Gastrocnemius medialis (tissue), 4 donors: ENCODE results near the gene RAB3IL1. TPM values are rescaled to one million over a fixed set of nuclear protein-coding genes. Genes with fewer than 3 reads are reported as not detected.
"Not testable (repeated sequence)": the region's sequence is repeated elsewhere in the genome, so short reads cannot be mapped to it uniquely, and the experiment has no call there.

Experiments used
- ATAC-seq, 2 donors: fragments of 150-250 bp; one replicate each; pipeline ENCODE4 v1.9.1; 2016
- DNase-seq, 2 donors: peaks; one replicate each; pipeline ENCODE4 v3.0.0-alpha.2; 2019
- H3K27ac ChIP-seq, 4 donors: fragments of 200-600 bp; sonication (generic); 1 replicate in 1 of 4; 2 replicates in 3 of 4; pipeline ENCODE4 v1.5.1; 2016 to 2018; ENCODE audit warnings: mild to moderate bottlenecking in 2 of 4, moderate library complexity in 1 of 4
- H3K27me3 ChIP-seq, 3 donors: fragments of 200-600 bp; sonication (generic) in 2 of 3; 1 replicate in 1 of 3; 2 replicates in 2 of 3; pipeline versions ENCODE4 v1.5.1 to v1.6.0; 2016 to 2019; ENCODE audit warnings: mild to moderate bottlenecking in 1 of 3, moderate library complexity in 1 of 3
- H3K36me3 ChIP-seq, 2 donors: fragments of 200-600 bp; sonication (generic) in 1 of 2; one replicate each; pipeline ENCODE4 v1.5.1; 2017 to 2018
- H3K4me1 ChIP-seq, 2 donors: fragments of 200-600 bp; sonication (generic) in 1 of 2; one replicate each; pipeline ENCODE4 v1.5.1; 2016 to 2017; ENCODE audit warnings: mild to moderate bottlenecking in 2 of 2
- H3K4me3 ChIP-seq, 4 donors: fragments of 200-600 bp; sonication (generic) in 3 of 4; 1 replicate in 1 of 4; 2 replicates in 3 of 4; pipeline ENCODE4 v1.5.1; 2016 to 2019; ENCODE audit warnings: mild to moderate bottlenecking in 2 of 4
- H3K9me3 ChIP-seq, 3 donors: fragments of 200-600 bp; sonication (generic) in 2 of 3; 1 replicate in 1 of 3; 2 replicates in 2 of 3; pipeline ENCODE4 v1.5.1; 2016 to 2019
- POLR2A ChIP-seq, 2 donors: fragments of 450-650 bp; IDR thresholded peaks; one replicate each; pipeline ENCODE4 v1.6.1; 2017; ENCODE audit warnings: antibody characterized with exemption in 2 of 2, mild to moderate bottlenecking in 2 of 2, moderate library complexity in 2 of 2
- in situ Hi-C, 4 donors: fragments of 200-750 bp; cut with MboI; loops; one replicate each; pipeline versions ENCODE4 v1.15.0 to v1.8.0; 2017; ENCODE audit warnings: low sequenced_read_pairs in 4 of 4
- intact Hi-C: fragments of 100-400 bp; cut with DNase I; formaldehyde crosslinking; loops from one replicate; pipeline ENCODE4 v1.15.1; 2023; ENCODE audit warnings: low total_unique reads
- total RNA-seq, 4 donors: library from RNA; depleted of rRNA; stranded (reverse); fragments of >200 nt; gene quantifications; one replicate each; pipeline versions ENCODE4 v1.1.0 to v1.2.3, GENCODE V29; 2016
- TF ChIP-seq, protein P1 (sequence below), 5 experiments: fragments of 450-650 bp in 3 of 5; fragments of 200-600 bp in 2 of 5; sonication (generic) in 2 of 5; IDR thresholded peaks in 4 of 5; conservative IDR thresholded peaks in 1 of 5; 1 replicate in 4 of 5; 2 replicates in 1 of 5; pipeline ENCODE4 v1.5.1; 2016 to 2019; ENCODE audit warnings: antibody characterized with exemption in 5 of 5, mild to moderate bottlenecking in 3 of 5, moderate library complexity in 3 of 5

Gene RAB3IL1, protein sequence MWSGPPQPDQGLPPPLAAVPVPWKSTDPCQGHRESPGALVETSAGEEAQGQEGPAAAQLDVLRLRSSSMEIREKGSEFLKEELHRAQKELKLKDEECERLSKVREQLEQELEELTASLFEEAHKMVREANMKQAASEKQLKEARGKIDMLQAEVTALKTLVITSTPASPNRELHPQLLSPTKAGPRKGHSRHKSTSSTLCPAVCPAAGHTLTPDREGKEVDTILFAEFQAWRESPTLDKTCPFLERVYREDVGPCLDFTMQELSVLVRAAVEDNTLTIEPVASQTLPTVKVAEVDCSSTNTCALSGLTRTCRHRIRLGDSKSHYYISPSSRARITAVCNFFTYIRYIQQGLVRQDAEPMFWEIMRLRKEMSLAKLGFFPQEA
- total RNA-seq: 1 to 10 TPM; 3.9 to 5.4 (median 4.9) TPM

DNA sequence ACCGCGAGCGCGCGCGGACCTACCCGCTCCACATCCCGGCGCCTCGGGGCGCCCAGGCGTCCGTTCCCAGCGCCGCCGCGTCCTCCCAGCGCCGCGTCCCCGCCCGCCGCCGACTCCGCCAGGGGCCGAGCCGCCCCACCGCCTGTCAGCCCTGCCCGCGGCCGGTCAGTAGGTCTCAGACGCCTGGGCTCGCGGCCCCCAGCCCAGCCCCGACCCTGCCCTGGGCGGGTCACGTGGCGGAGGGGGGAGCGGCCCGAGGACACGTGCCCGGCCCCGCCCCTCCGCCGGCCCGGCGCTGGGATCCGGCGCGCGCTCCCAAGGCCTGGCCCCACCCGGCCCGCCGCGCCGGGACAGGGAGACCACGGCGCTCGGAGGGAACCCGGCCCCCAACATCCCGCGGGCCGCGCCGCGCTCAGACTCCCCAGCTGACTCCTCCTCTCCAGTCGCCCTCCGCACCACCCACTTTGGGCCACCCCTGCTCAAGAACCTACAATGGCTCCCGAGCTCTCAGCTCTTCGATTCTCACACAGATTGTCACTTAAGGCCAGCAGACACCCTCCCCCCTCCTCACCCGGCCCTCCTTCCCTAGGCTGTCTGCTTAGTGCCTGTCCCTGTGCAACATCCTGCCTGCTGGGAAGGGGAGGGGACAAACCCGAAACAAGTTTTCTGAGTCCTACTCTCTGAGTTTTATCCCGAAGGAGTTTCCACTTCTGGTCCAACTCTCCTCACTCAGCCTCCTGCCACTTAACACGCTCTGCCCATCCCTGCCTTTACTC lies at the start of gene RAB3IL1:
RAB3IL1 (minus strand) TSS at position 233 of the 776 bp plus-strand sequence; CDS start at position 34, 199 bp downstream.
- Histone ChIP-seq H3K27ac (peak within 1 kb of the TSS; percentile 63 to 77 (median 68)), H3K4me3 (peak within 1 kb of the TSS; percentile 52 to 65 (median 55)), H3K27me3 (peaks cover 14 to 21% (median 16%) of the 10 kb centered on the region in 3 donors), H3K9me3 (no peaks in the 10 kb centered on the region), H3K4me1 (peaks cover 0 to 10% of the 10 kb centered on the region in 2 donors), H3K36me3 (no peaks in the 10 kb centered on the region)
- peak; percentile 55 to 78 for ATAC-seq
- TF ChIP-seq, protein P1, sequence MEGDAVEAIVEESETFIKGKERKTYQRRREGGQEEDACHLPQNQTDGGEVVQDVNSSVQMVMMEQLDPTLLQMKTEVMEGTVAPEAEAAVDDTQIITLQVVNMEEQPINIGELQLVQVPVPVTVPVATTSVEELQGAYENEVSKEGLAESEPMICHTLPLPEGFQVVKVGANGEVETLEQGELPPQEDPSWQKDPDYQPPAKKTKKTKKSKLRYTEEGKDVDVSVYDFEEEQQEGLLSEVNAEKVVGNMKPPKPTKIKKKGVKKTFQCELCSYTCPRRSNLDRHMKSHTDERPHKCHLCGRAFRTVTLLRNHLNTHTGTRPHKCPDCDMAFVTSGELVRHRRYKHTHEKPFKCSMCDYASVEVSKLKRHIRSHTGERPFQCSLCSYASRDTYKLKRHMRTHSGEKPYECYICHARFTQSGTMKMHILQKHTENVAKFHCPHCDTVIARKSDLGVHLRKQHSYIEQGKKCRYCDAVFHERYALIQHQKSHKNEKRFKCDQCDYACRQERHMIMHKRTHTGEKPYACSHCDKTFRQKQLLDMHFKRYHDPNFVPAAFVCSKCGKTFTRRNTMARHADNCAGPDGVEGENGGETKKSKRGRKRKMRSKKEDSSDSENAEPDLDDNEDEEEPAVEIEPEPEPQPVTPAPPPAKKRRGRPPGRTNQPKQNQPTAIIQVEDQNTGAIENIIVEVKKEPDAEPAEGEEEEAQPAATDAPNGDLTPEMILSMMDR (IDR thresholded peaks at IDR 0.05 in 4 of 5, conservative IDR thresholded peaks at IDR 0.05 in 1 of 5): peak in 1 of 5 experiments; percentile 10
- TF ChIP-seq POLR2A (IDR thresholded peaks at IDR 0.05): peak; percentile 50 to 53
- in situ Hi-C loops: no loop called here
- intact Hi-C loops: no loop called here
- DNase-seq: peak; percentile 45 to 52

DNA sequence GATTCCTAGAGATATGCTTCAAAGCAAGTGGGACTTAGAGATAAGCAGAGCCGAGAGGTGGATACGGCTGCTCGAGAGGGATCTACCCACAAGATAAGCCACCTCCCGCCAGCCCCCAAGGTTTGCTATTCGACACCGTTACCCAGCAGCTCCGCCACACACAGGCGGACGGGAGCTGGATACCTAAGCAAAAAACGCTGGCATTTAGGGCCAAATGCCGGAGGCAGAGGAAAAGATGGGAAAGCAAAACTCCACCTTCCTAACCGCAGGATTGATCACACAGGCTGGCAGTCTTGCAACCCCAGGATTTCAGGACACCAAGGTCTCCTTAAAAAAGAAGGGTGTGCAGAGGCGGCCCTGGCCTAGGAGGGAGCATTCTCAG lies 49.4 kb upstream of the RAB3IL1 start:
- H3K9me3 ChIP-seq: no peaks in the 10 kb centered on the region
- no peak for ATAC-seq
- intact Hi-C loops: loop anchor here (1.0 to 10.0 kb wide), 3 partner anchors 75 to 272 kb away; partner anchors contain the start of genes FADS3, FEN1 and TMEM258
- no peak for DNase-seq
- H3K27ac ChIP-seq: peak overlapping the region; percentile 93 to 100 (median 99)
- H3K4me1 ChIP-seq: peaks cover 56 to 66% of the 10 kb centered on the region in 2 donors
- in situ Hi-C loops: no loop called here
- peak overlapping the region; percentile 83 to 94 (median 91) for H3K4me3 ChIP-seq
- no peaks in the 10 kb centered on the region for H3K27me3 ChIP-seq
- peaks cover 0 to 27% of the 10 kb centered on the region in 2 donors for H3K36me3 ChIP-seq
- TF ChIP-seq, protein P1 (IDR thresholded peaks at IDR 0.05 in 4 of 5, conservative IDR thresholded peaks at IDR 0.05 in 1 of 5): no peak
- no peak for TF ChIP-seq POLR2A (IDR thresholded peaks at IDR 0.05)

DNA sequence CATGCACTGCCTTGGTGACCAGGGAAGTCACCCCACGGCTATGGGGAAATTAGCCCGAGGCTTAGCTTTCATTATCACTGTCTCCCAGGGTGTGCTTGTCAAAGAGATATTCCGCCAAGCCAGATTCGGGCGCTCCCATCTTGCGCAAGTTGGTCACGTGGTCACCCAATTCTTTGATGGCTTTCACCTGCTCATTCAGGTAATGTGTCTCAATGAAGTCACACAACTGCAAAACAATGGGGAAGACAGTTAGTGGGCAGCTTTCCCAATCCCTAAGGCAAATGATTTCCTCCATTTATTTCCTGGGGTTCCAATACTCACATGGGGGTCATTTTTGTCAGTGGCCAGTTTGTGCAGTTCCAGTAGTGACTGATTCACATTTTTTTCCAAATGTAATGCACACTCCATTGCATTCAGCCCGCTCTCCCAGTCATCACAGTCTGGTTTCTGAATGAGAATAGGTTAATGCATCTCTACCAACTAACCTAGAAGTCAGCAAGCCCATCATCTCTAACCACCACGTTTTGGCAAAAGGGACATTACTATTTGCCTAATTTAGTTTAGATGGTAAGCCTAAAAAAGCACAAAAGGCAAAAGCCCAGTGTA lies 47.4 kb upstream of the RAB3IL1 start:
- H3K9me3 ChIP-seq, H3K27me3 ChIP-seq, DNase-seq, ATAC-seq, in situ Hi-C loops: not testable (repeated sequence)
- Histone ChIP-seq H3K4me3 (peak overlapping the region; percentile 83 to 94 (median 91)), H3K4me1 (peaks cover 47 to 58% of the 10 kb centered on the region in 2 donors), H3K36me3 (peaks cover 0 to 27% of the 10 kb centered on the region in 2 donors), H3K27ac (peak overlapping the region; percentile 93 to 100 (median 99))
- intact Hi-C loops: loop anchor here (5.0 to 10.0 kb wide), 2 partner anchors 172 to 270 kb away; partner anchors contain the start of genes FEN1 and TMEM258

DNA sequence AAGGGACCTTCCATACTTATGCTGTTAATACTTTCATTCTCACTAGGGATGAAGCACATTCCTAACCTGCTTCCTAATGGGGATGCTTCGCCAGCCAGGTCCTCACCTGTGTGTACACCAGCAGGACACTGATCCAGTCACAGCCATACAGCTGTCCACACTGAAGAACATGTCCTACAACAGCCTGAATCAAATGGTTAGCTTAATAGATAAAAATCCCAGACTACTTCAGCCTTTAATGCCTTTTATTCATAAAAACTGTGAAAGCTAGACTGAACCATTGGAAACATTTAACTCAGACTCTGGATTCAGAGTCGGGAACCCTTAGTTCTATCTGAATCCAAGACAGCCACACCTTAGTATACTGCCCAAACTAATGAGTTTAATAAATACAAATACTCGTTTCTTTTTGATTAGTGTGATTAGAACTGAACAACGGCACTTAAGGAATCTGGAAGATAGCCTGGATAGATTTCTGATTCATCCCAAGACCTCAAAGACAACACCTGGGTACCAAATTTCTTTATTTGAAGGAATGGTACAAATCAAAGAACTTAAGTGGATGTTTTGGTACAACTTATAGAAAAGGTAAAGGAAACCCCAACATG lies 46.8 kb upstream of the RAB3IL1 start:
- DNase-seq (no peak), ATAC-seq (no peak)
- H3K4me3 ChIP-seq: peak overlapping the region in 3 of 4 donors; percentile 83 to 92 (median 90)
- intact Hi-C loops (loop anchor here (10.0 kb wide), 1 partner anchor 269 kb away; no protein-coding TSS in a partner anchor), in situ Hi-C loops (no loop called here)
- no peaks in the 10 kb centered on the region for H3K9me3 ChIP-seq
- no peaks in the 10 kb centered on the region for H3K27me3 ChIP-seq
- H3K27ac ChIP-seq: peak overlapping the region; percentile 93 to 100 (median 99)
- TF ChIP-seq, protein P1 (IDR thresholded peaks at IDR 0.05 in 4 of 5, conservative IDR thresholded peaks at IDR 0.05 in 1 of 5): no peak
- TF ChIP-seq POLR2A (IDR thresholded peaks at IDR 0.05): no peak
- H3K4me1 ChIP-seq: peaks cover 45 to 52% of the 10 kb centered on the region in 2 donors
- H3K36me3 ChIP-seq: peaks cover 0 to 27% of the 10 kb centered on the region in 2 donors
